Peyer's patch (tissue), 4 donors: ENCODE measurements around the gene KAZN.

Source experiments
- CTCF ChIP-seq, 6 experiments: fragments of 450-650 bp in 4 of 6; fragments of 200-600 bp in 2 of 6; sonication (generic) in 1 of 6; IDR thresholded peaks; one replicate each; pipeline ENCODE4 v1.5.1; 2017 to 2019; ENCODE audit warnings: antibody characterized with exemption in 6 of 6, mild to moderate bottlenecking in 3 of 6, moderate library complexity in 1 of 6
- POLR2A ChIP-seq, 2 donors: fragments of 450-650 bp; IDR thresholded peaks; one replicate each; pipeline ENCODE4 v1.5.1; 2017; ENCODE audit warnings: antibody characterized with exemption in 2 of 2, mild to moderate bottlenecking in 2 of 2, moderate library complexity in 2 of 2

- TF ChIP-seq CTCF (IDR thresholded peaks at IDR 0.05) (no peak), POLR2A (IDR thresholded peaks at IDR 0.05) (no peak)
Observed at GRCh38 chr1:14968251-14968851, 369.9 kb downstream of the KAZN start.
